ENCODE measurements around the gene SEMA3A. TPM values are rescaled to one million over a fixed set of nuclear protein-coding genes. Genes with fewer than 3 reads are reported as not detected.

The SEMA3A gene
- total and polyA plus RNA-seq, 4 donors = 11.7 to 32.0 (median 24.1) TPM

GRCh38 chr7:84145892-84146291 lies 48.7 kb downstream of the SEMA3A start:
- Histone ChIP-seq H3K9me3 (ENCODE audit: control insufficient read depth, insufficient read depth, low read length) (no peaks in the 10 kb centered on the region), H3K27me3 (ENCODE audit: control insufficient read depth, insufficient read depth, low read length) (no peaks in the 10 kb centered on the region), H3K4me1 (ENCODE audit: control insufficient read depth, insufficient read depth, low read length) (no peaks in the 10 kb centered on the region), H3K36me3 (ENCODE audit: control insufficient read depth, insufficient read depth, low read length) (no peaks in the 10 kb centered on the region), H3K27ac (ENCODE audit: low read depth, low read length) (no peak overlapping the region), H3K4me3 (ENCODE audit: low read depth, low read length) (no peak overlapping the region)
- WGBS (ENCODE audit: insufficient coverage) = 67% methylated on average over 1 of the region's 3 CpGs
- DNase-seq (ENCODE audit: low read depth in 4 of 6, low spot score in 6 of 6) = no peak

- Histone ChIP-seq H3K27ac (ENCODE audit: low read depth, low read length) (no peak overlapping the region), H3K36me3 (ENCODE audit: control insufficient read depth, insufficient read depth, low read length) (no peaks in the 10 kb centered on the region), H3K27me3 (ENCODE audit: control insufficient read depth, insufficient read depth, low read length) (no peaks in the 10 kb centered on the region), H3K4me3 (ENCODE audit: low read depth, low read length) (no peak overlapping the region), H3K9me3 (ENCODE audit: control insufficient read depth, insufficient read depth, low read length) (no peaks in the 10 kb centered on the region), H3K4me1 (ENCODE audit: control insufficient read depth, insufficient read depth, low read length) (no peaks in the 10 kb centered on the region)
- no peak for DNase-seq (ENCODE audit: low read depth in 4 of 6, low spot score in 6 of 6)
- 70% methylated on average over 1 of the region's 1 CpG for WGBS (ENCODE audit: insufficient coverage)
These were observed 49.7 kb downstream of the SEMA3A start for GRCh38 chr7:84144935-84145334.

GRCh38 chr7:84144480-84144879 lies 50.1 kb downstream of the SEMA3A start:
- peak in 1 of 6 donors; percentile 13 for DNase-seq (ENCODE audit: low read depth in 4 of 6, low spot score in 6 of 6)
- no peaks in the 10 kb centered on the region for H3K36me3 ChIP-seq (ENCODE audit: control insufficient read depth, insufficient read depth, low read length)
- no peak overlapping the region for H3K27ac ChIP-seq (ENCODE audit: low read depth, low read length)
- H3K4me3 ChIP-seq (ENCODE audit: low read depth, low read length) = no peak overlapping the region
- no peaks in the 10 kb centered on the region for H3K9me3 ChIP-seq (ENCODE audit: control insufficient read depth, insufficient read depth, low read length)
- H3K4me1 ChIP-seq (ENCODE audit: control insufficient read depth, insufficient read depth, low read length) = no peaks in the 10 kb centered on the region
- no peaks in the 10 kb centered on the region for H3K27me3 ChIP-seq (ENCODE audit: control insufficient read depth, insufficient read depth, low read length)
- WGBS (ENCODE audit: insufficient coverage) = no CpG with 5 or more reads among the region's 3 CpGs

GRCh38 chr7:84142726-84143125 lies 51.9 kb downstream of the SEMA3A start:
- WGBS (ENCODE audit: insufficient coverage) = 100% methylated on average over 1 of the region's 3 CpGs
- no peak overlapping the region for H3K4me3 ChIP-seq (ENCODE audit: low read depth, low read length)
- no peaks in the 10 kb centered on the region for H3K9me3 ChIP-seq (ENCODE audit: control insufficient read depth, insufficient read depth, low read length)
- H3K27ac ChIP-seq (ENCODE audit: low read depth, low read length) = no peak overlapping the region
- DNase-seq (ENCODE audit: low read depth in 4 of 6, low spot score in 6 of 6) = no peak
- no peaks in the 10 kb centered on the region for H3K4me1 ChIP-seq (ENCODE audit: control insufficient read depth, insufficient read depth, low read length)
- H3K27me3 ChIP-seq (ENCODE audit: control insufficient read depth, insufficient read depth, low read length) = no peaks in the 10 kb centered on the region
- H3K36me3 ChIP-seq (ENCODE audit: control insufficient read depth, insufficient read depth, low read length) = no peaks in the 10 kb centered on the region

- H3K4me3 ChIP-seq (ENCODE audit: low read depth, low read length) = no peak overlapping the region
- H3K27ac ChIP-seq (ENCODE audit: low read depth, low read length) = no peak overlapping the region
- no CpG with 5 or more reads among the region's 2 CpGs for WGBS (ENCODE audit: insufficient coverage)
- H3K4me1 ChIP-seq (ENCODE audit: control insufficient read depth, insufficient read depth, low read length) = no peaks in the 10 kb centered on the region
- no peaks in the 10 kb centered on the region for H3K27me3 ChIP-seq (ENCODE audit: control insufficient read depth, insufficient read depth, low read length)
- DNase-seq (ENCODE audit: low read depth in 4 of 6, low spot score in 6 of 6) = no peak
- H3K36me3 ChIP-seq (ENCODE audit: control insufficient read depth, insufficient read depth, low read length) = no peaks in the 10 kb centered on the region
- H3K9me3 ChIP-seq (ENCODE audit: control insufficient read depth, insufficient read depth, low read length) = no peaks in the 10 kb centered on the region
These were observed 54.4 kb downstream of the SEMA3A start for GRCh38 chr7:84139986-84140729.

- H3K36me3 ChIP-seq (ENCODE audit: control insufficient read depth, insufficient read depth, low read length) = no peaks in the 10 kb centered on the region
- no peak overlapping the region for H3K4me3 ChIP-seq (ENCODE audit: low read depth, low read length)
- no peaks in the 10 kb centered on the region for H3K4me1 ChIP-seq (ENCODE audit: control insufficient read depth, insufficient read depth, low read length)
- H3K27me3 ChIP-seq (ENCODE audit: control insufficient read depth, insufficient read depth, low read length) = no peaks in the 10 kb centered on the region
- H3K9me3 ChIP-seq (ENCODE audit: control insufficient read depth, insufficient read depth, low read length) = no peaks in the 10 kb centered on the region
- WGBS (ENCODE audit: insufficient coverage) = no CpG with 5 or more reads among the region's 3 CpGs
- no peak overlapping the region for H3K27ac ChIP-seq (ENCODE audit: low read depth, low read length)
- DNase-seq (ENCODE audit: low read depth in 4 of 6, low spot score in 6 of 6) = peak in 1 of 6 donors; percentile 15
These were observed 56.2 kb downstream of the SEMA3A start for GRCh38 chr7:84138411-84138810.

GRCh38 chr7:84137812-84138211 lies 56.8 kb downstream of the SEMA3A start:
- H3K4me3 ChIP-seq (ENCODE audit: low read depth, low read length) = no peak overlapping the region
- no peaks in the 10 kb centered on the region for H3K9me3 ChIP-seq (ENCODE audit: control insufficient read depth, insufficient read depth, low read length)
- H3K4me1 ChIP-seq (ENCODE audit: control insufficient read depth, insufficient read depth, low read length) = no peaks in the 10 kb centered on the region
- no peak overlapping the region for H3K27ac ChIP-seq (ENCODE audit: low read depth, low read length)
- no peak for DNase-seq (ENCODE audit: low read depth in 4 of 6, low spot score in 6 of 6)
- H3K27me3 ChIP-seq (ENCODE audit: control insufficient read depth, insufficient read depth, low read length) = no peaks in the 10 kb centered on the region
- no peaks in the 10 kb centered on the region for H3K36me3 ChIP-seq (ENCODE audit: control insufficient read depth, insufficient read depth, low read length)

- no peaks in the 10 kb centered on the region for H3K36me3 ChIP-seq (ENCODE audit: control insufficient read depth, insufficient read depth, low read length)
- no peaks in the 10 kb centered on the region for H3K27me3 ChIP-seq (ENCODE audit: control insufficient read depth, insufficient read depth, low read length)
- H3K4me3 ChIP-seq (ENCODE audit: low read depth, low read length) = no peak overlapping the region
- no peak overlapping the region for H3K27ac ChIP-seq (ENCODE audit: low read depth, low read length)
- H3K9me3 ChIP-seq (ENCODE audit: control insufficient read depth, insufficient read depth, low read length) = no peaks in the 10 kb centered on the region
- no peaks in the 10 kb centered on the region for H3K4me1 ChIP-seq (ENCODE audit: control insufficient read depth, insufficient read depth, low read length)
- WGBS (ENCODE audit: insufficient coverage) = no CpG with 5 or more reads among the region's 3 CpGs
- DNase-seq (ENCODE audit: low read depth in 4 of 6, low spot score in 6 of 6) = no peak
These were observed 57.8 kb downstream of the SEMA3A start for GRCh38 chr7:84136809-84137208.

- Histone ChIP-seq H3K36me3 (ENCODE audit: control insufficient read depth, insufficient read depth, low read length) (no peaks in the 10 kb centered on the region), H3K4me1 (ENCODE audit: control insufficient read depth, insufficient read depth, low read length) (no peaks in the 10 kb centered on the region), H3K27me3 (ENCODE audit: control insufficient read depth, insufficient read depth, low read length) (no peaks in the 10 kb centered on the region), H3K27ac (ENCODE audit: low read depth, low read length) (no peak overlapping the region), H3K9me3 (ENCODE audit: control insufficient read depth, insufficient read depth, low read length) (no peaks in the 10 kb centered on the region), H3K4me3 (ENCODE audit: low read depth, low read length) (no peak overlapping the region)
- DNase-seq (ENCODE audit: low read depth in 4 of 6, low spot score in 6 of 6) = no peak
- WGBS (ENCODE audit: insufficient coverage) = 65% methylated on average over 2 of the region's 3 CpGs
These were observed 58.3 kb downstream of the SEMA3A start for GRCh38 chr7:84136336-84136735.

GRCh38 chr7:84134169-84134568 lies 60.4 kb downstream of the SEMA3A start:
- H3K27me3 ChIP-seq (ENCODE audit: control insufficient read depth, insufficient read depth, low read length) = no peaks in the 10 kb centered on the region
- WGBS (ENCODE audit: insufficient coverage) = no CpG with 5 or more reads among the region's 1 CpG
- DNase-seq (ENCODE audit: low read depth in 4 of 6, low spot score in 6 of 6) = no peak

More at GRCh38 chr7:84134169-84134568, 60.4 kb downstream of the SEMA3A start:
- no peak overlapping the region for H3K27ac ChIP-seq (ENCODE audit: low read depth, low read length)
- no peaks in the 10 kb centered on the region for H3K9me3 ChIP-seq (ENCODE audit: control insufficient read depth, insufficient read depth, low read length)
- H3K4me1 ChIP-seq (ENCODE audit: control insufficient read depth, insufficient read depth, low read length) = no peaks in the 10 kb centered on the region
- H3K4me3 ChIP-seq (ENCODE audit: low read depth, low read length) = no peak overlapping the region
- no peaks in the 10 kb centered on the region for H3K36me3 ChIP-seq (ENCODE audit: control insufficient read depth, insufficient read depth, low read length)

Measured in spinal cord (tissue), 10 donors.